GM12875 (cell line): ENCODE results near the gene ATE1.

Experiments
- H3K4me3 ChIP-seq: one replicate; pipeline ENCODE4 v1.5.1; 2011; ENCODE audit warnings: low read depth, low read length, control low read depth
- TF ChIP-seq, protein P1 (sequence below): IDR thresholded peaks from 2 replicates; pipeline ENCODE4 v1.5.1; 2011; ENCODE audit warnings: low read depth, mild to moderate bottlenecking, control low read depth, inconsistent platforms, low read length, moderate library complexity, borderline replicate concordance; ENCODE audit not compliant: insufficient read depth

Gene ATE1

DNA sequence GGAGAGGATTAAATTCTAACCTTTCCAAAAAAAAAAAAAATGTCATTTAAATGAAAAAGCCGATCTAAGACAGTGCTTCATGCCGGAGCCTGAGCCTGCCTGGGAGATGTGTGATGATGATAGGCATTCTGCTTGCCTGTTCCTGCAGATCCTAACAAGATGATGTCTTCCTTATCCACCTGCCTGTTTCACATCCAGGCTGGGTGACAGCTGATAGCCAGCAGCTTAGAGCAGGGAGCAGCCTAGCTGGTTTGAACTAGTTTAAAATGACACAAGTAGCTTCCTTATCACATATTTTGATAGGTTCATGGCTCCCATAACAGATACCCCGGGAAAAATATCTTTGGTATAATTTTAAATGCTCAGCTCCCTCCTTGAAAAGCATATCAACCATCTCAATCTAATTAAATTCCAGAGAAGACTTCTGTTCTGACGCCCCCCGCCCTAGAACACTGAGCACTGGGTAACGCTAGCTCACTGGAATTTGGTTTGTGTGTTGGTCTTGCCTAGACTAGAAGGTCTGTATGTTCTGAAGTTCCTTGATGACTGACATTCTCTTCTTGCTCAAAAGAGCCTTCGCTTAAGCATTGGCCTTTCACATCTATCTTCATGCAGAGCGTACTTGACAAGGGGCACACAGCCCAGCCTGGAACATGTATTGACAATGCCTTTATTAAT, 232.7 kb downstream of the ATE1 start:
- TF ChIP-seq, protein P1, sequence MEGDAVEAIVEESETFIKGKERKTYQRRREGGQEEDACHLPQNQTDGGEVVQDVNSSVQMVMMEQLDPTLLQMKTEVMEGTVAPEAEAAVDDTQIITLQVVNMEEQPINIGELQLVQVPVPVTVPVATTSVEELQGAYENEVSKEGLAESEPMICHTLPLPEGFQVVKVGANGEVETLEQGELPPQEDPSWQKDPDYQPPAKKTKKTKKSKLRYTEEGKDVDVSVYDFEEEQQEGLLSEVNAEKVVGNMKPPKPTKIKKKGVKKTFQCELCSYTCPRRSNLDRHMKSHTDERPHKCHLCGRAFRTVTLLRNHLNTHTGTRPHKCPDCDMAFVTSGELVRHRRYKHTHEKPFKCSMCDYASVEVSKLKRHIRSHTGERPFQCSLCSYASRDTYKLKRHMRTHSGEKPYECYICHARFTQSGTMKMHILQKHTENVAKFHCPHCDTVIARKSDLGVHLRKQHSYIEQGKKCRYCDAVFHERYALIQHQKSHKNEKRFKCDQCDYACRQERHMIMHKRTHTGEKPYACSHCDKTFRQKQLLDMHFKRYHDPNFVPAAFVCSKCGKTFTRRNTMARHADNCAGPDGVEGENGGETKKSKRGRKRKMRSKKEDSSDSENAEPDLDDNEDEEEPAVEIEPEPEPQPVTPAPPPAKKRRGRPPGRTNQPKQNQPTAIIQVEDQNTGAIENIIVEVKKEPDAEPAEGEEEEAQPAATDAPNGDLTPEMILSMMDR = no peak
- H3K4me3 ChIP-seq = no peak overlapping the region

DNA sequence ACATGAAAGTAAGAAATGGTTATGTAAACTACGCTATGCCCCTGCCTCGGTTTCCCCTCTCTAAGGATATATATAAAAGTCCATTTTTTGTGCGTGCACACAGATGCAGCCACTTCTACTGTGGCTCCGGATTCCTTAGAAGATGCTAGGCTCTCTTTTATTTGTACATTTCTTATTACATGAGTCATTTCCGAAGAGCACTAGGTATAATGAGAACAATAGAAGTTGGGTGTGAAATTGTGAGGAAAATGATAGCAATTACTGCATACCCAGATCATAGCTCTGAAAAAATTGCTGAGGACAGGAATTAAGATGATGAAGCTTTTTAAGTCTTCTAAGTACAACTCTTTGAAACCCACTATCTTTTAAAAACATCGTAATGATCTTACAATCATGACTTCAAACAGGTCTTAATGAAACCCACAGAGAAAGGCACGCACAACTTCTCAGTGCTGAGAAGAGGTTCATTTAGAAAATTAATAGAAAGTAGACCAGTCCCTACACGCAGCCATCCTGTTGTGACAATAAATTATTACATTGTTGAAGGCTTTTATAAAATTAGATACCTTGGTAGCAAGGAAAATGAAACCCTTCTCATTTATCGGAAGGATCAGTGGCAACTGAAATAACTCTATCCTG, 233.4 kb downstream of the ATE1 start:
- TF ChIP-seq, protein P1 = no peak

DNA sequence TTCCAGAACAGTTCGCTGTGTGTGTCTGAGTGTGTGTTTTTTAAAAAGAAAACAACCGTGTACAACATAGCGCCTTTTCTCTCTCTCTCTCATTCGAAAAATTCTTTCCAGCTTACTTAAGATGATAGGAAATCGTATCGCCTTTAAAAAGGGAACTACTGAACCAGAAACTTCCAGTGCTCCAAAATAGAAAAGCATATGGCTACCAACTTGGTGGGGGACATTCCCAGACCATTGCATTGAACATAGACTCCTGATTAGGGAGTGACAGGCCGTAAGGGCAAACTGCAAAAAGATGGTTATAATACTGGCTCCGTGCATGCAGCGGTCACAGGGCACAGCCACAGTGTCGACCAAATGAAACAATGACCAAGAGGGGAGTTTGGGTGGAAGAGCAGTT, 235.2 kb downstream of the ATE1 start:
- no peak overlapping the region for H3K4me3 ChIP-seq
- TF ChIP-seq, protein P1 = no peak

More for the DNA sequence above, 233.4 kb downstream of the ATE1 start:
- H3K4me3 ChIP-seq = no peak overlapping the region

DNA sequence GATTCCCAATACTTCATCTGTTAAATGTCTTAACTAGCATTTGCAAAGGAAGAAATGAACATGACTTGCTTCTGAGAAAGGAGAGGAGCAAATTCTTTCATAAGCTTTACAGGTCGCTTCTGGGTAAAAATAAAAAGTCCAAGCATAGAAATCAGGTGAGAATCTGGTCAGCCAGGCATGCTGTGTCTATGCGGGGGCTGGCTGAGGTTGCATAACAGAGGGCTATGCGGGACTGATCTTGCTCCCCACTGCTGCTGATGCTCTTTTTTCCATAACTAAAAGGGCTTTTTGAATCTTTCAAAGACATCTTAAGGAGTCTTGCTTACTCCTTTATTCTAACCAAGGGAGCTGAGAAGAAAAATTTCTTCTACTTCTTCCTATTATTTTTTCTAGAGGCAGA, 236.9 kb downstream of the ATE1 start:
- H3K4me3 ChIP-seq = no peak overlapping the region
- TF ChIP-seq, protein P1 = no peak
